Retinal pigment epithelial cell (primary cell): ENCODE results near the gene COL6A2.

Experiments
- DNase-seq: peaks from one replicate; pipeline ENCODE4 v3.0.0-alpha.2; 2010; ENCODE audit warnings: low read depth
- H3K4me3 ChIP-seq: 2 replicates; pipeline ENCODE4 v1.5.1; 2011; ENCODE audit warnings: mild to moderate bottlenecking, low read length, control low read depth, moderate library complexity
- TF ChIP-seq, protein P1 (sequence below): conservative IDR thresholded peaks from 2 replicates; pipeline ENCODE4 v1.5.1; 2011; ENCODE audit warnings: low read depth, low read length, control low read depth, inconsistent platforms

COL6A2 gene

GRCh38 chr21:46157987-46158451 lies 60.1 kb downstream of the COL6A2 start:
- TF ChIP-seq, protein P1, sequence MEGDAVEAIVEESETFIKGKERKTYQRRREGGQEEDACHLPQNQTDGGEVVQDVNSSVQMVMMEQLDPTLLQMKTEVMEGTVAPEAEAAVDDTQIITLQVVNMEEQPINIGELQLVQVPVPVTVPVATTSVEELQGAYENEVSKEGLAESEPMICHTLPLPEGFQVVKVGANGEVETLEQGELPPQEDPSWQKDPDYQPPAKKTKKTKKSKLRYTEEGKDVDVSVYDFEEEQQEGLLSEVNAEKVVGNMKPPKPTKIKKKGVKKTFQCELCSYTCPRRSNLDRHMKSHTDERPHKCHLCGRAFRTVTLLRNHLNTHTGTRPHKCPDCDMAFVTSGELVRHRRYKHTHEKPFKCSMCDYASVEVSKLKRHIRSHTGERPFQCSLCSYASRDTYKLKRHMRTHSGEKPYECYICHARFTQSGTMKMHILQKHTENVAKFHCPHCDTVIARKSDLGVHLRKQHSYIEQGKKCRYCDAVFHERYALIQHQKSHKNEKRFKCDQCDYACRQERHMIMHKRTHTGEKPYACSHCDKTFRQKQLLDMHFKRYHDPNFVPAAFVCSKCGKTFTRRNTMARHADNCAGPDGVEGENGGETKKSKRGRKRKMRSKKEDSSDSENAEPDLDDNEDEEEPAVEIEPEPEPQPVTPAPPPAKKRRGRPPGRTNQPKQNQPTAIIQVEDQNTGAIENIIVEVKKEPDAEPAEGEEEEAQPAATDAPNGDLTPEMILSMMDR: no peak
- H3K4me3 ChIP-seq: no peak overlapping the region
- no peak for DNase-seq

DNA sequence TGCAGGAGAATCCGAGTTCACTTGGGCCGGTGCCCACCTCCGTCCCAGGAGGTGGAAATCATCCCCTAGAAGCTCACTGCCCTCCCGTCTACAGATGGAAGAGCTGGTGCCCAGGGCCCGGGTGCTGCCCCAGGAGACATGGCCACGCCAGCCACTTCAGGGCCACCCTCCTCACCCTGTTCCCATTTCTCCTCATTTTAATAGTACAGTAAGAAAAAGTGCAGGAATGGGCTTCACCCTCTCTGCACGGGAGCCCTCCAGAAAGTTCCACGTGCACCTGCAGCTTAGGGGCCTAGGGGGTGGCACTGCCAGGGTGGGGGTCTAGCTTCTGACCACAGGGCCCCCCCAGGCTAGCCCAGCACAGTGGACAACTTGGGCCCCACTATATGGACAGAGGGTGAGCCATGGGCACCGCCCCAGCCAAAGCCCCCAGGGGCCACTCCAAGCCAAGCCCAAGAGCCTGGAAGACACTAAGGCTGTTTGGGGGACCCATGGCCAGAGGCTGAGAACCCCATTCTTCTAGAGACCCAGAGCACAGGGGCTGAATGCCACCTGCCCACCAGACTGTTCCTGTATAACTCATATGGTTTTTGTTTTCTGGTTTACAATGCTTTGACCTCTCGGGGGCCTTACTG lies 60.9 kb downstream of the COL6A2 start:
- H3K4me3 ChIP-seq: no peak overlapping the region
- DNase-seq: no peak
- TF ChIP-seq, protein P1: no peak

GRCh38 chr21:46159390-46159789 lies 61.5 kb downstream of the COL6A2 start:
- no peak for DNase-seq
- TF ChIP-seq, protein P1: no peak
- no peak overlapping the region for H3K4me3 ChIP-seq

DNA sequence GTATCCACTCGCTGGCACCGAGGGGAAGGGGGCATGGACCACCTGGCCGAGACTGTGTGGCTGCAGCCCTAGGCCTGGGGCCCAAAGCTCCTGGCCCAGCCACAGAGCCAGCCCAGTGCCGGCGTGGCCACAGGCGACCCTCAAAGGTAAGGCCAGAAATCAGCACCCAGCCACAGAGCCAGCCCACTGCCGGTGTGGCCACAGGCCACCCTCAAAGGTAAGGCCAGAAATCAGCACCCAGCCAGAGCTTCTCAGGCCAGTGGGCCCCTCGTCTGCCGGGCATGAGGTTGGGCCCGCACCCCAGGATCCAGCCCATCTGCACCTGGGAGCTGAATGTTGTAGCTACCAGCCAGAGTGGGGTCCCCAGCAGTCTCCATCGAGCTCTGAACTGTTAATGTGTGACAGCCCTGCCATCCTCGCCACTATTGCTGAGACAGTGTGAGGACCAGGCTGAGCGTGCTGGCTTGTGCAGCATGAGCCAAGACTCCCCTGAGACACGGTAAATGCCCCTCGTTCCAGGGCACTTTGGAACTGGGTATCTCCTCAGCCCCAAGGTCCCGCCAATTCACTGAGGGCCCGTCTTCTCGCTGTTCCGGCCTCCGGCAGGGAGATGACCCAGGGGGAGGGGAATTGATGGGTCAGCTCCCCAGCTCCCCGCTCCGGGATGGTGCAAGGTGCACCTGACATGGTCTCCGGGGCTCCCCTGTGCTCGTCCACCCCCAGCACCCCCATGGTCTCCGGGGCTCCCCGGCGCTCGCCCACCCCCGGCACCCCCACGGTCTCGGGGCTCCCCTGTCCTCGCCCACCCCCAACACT lies 62.1 kb downstream of the COL6A2 start:
- no peak for DNase-seq
- TF ChIP-seq, protein P1: no peak
- no peak overlapping the region for H3K4me3 ChIP-seq

DNA sequence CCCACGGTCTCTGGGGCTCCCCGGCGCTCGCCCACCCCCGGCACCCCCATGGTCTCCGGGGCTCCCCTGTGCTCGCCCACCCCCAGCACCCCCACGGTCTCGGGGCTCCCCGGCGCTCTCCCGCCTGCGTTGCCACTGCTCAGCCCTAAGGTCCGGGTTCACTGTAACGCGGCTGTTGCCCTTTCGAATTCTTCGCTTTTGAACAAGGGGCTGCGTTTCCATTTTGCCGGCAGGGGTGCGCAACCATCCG lies 62.7 kb downstream of the COL6A2 start:
- TF ChIP-seq, protein P1: no peak
- H3K4me3 ChIP-seq: no peak overlapping the region
- DNase-seq: no peak

- no peak for DNase-seq
- H3K4me3 ChIP-seq: no peak overlapping the region
- TF ChIP-seq, protein P1: no peak
Measured at GRCh38 chr21:46160907-46161632, 63.2 kb downstream of the COL6A2 start.
